GM12878 (cell line): Measurements from ENCODE around the gene PDZD11. TPM values are rescaled to one million over a fixed set of nuclear protein-coding genes. Genes with fewer than 3 reads are reported as not detected.

Experiments used
- ATAC-seq: fragments of 200-7000 bp; cut with Tn5 transposase; 3 replicates; pipeline ENCODE4 v1.9.1; 2020; ENCODE audit warnings: mild to moderate bottlenecking, moderate library complexity
- BruUV-seq: library from RNA; stranded (reverse); fragments of 400-500 nt; replicated peaks from 2 replicates; lab custom pipeline; 2021; lab: Mats Ljungman, UMichigan
- CTCF ChIA-PET: fragments of 300-600 bp; sonication (Branson Sonifier 250); formaldehyde crosslinking; extraction: SDS; loops from one replicate; lab custom pipeline; 2021; ENCODE audit warnings: inconsistent platforms; lab: Yijun Ruan, JAX
- POLR2A ChIA-PET: fragments of 350-600 bp; formaldehyde crosslinking; extraction: SDS; loops from one replicate; lab custom pipeline; 2021; ENCODE audit warnings: inconsistent platforms; lab: Charles Lee
- RAD21 ChIA-PET: fragments of 300-600 bp; sonication (Branson Sonifier 250); formaldehyde crosslinking; loops from one replicate; lab custom pipeline; 2023; ENCODE audit warnings: antibody characterized with exemption; ENCODE audit not compliant: unreplicated experiment; lab: Charles Lee
- SMC1A ChIA-PET: fragments of 300-600 bp; sonication (Branson Sonifier 250); formaldehyde crosslinking; loops from one replicate; lab custom pipeline; 2023; ENCODE audit not compliant: unreplicated experiment, uncharacterized antibody; lab: Charles Lee
- DNase-seq: peaks from one replicate; pipeline ENCODE4 v3.0.0-alpha.2; 2011; ENCODE audit warnings: low read depth, low spot score
- FAIRE-seq: peaks from 3 replicates; lab custom pipeline; 2011; peaks lifted over from hg19 to GRCh38; lab: Jason Lieb, UNC
- H2AFZ ChIP-seq: 2 replicates; pipeline ENCODE4 v1.6.0; 2011; ENCODE audit warnings: low read depth, low read length, control low read depth; ENCODE audit not compliant: control insufficient read depth
- H3K27ac ChIP-seq: 2 replicates; pipeline ENCODE4 v1.5.1; 2011; ENCODE audit warnings: control low read depth; ENCODE audit not compliant: control insufficient read depth, insufficient read depth
- H3K27me3 ChIP-seq, 2 experiments: replicated peaks in 1 of 2; 2 replicates each; pipeline versions ENCODE4 v1.6.0 to v1.6.1; 2011; ENCODE audit warnings: low read length in 1 of 2; ENCODE audit not compliant: control insufficient read depth in 2 of 2, insufficient read depth in 2 of 2
- H3K36me3 ChIP-seq, 2 experiments: 2 replicates each; pipeline ENCODE4 v1.5.1; 2011; ENCODE audit warnings: low read length in 1 of 2; ENCODE audit not compliant: control insufficient read depth in 2 of 2, insufficient read depth in 2 of 2
- H3K4me1 ChIP-seq: 2 replicates; pipeline ENCODE4 v1.6.1; 2011; ENCODE audit warnings: mild to moderate bottlenecking, low read length, moderate library complexity, mixed read lengths; ENCODE audit not compliant: control insufficient read depth, insufficient read depth
- H3K4me2 ChIP-seq: 2 replicates; pipeline ENCODE4 v1.6.0; 2011; ENCODE audit warnings: control low read depth; ENCODE audit not compliant: control insufficient read depth, insufficient read depth
- H3K4me3 ChIP-seq: fragments of 200-600 bp; sonication (generic); 2 replicates; pipeline ENCODE4 v1.5.1; 2016
- H3K79me2 ChIP-seq: 2 replicates; pipeline ENCODE4 v1.6.0; 2011; ENCODE audit warnings: low read length; ENCODE audit not compliant: control insufficient read depth, insufficient read depth
- H3K9ac ChIP-seq: 2 replicates; pipeline ENCODE4 v1.8.0; 2011; ENCODE audit warnings: low read length, control low read depth, mixed read lengths; ENCODE audit not compliant: control insufficient read depth, insufficient read depth
- H3K9me3 ChIP-seq: replicated peaks from 3 replicates; pipeline ENCODE4 v1.5.1; 2011; ENCODE audit warnings: mild to moderate bottlenecking, low read length; ENCODE audit not compliant: control insufficient read depth, insufficient read depth
- H4K20me1 ChIP-seq: 2 replicates; pipeline ENCODE4 v1.6.0; 2011; ENCODE audit not compliant: control insufficient read depth, insufficient read depth
- BMI1 ChIP-seq: fragments of 450-650 bp; IDR thresholded peaks from 2 replicates; pipeline ENCODE4 v1.6.1; 2016; ENCODE audit warnings: mild to moderate bottlenecking, moderate library complexity, borderline replicate concordance
- FOXM1 ChIP-seq: IDR thresholded peaks from 2 replicates; pipeline ENCODE4 v1.6.1; 2012; ENCODE audit warnings: low read depth, mild to moderate bottlenecking, inconsistent platforms, low read length, moderate library complexity
- JUND ChIP-seq: IDR thresholded peaks from 2 replicates; pipeline ENCODE4 v1.6.1; 2012; ENCODE audit warnings: low read depth, mild to moderate bottlenecking, low read length, improper control_type of control experiment, moderate library complexity
- NFYB ChIP-seq: IDR thresholded peaks from 2 replicates; pipeline ENCODE4 v1.6.1; 2011; ENCODE audit warnings: low read depth, mild to moderate bottlenecking, low read length, improper control_type of control experiment, moderate library complexity; ENCODE audit not compliant: insufficient read depth
- NKRF ChIP-seq: fragments of 450-650 bp; conservative IDR thresholded peaks from 2 replicates; pipeline ENCODE4 v1.6.1; 2017; ENCODE audit warnings: mild to moderate bottlenecking, moderate library complexity
- RBBP5 ChIP-seq: fragments of 200-600 bp; sonication (generic); conservative IDR thresholded peaks from 2 replicates; pipeline ENCODE4 v1.6.1; 2016
- RUNX3 ChIP-seq: IDR thresholded peaks from 2 replicates; pipeline ENCODE4 v1.6.1; 2012; ENCODE audit warnings: low read length, inconsistent platforms
- SIN3A ChIP-seq: IDR thresholded peaks from 2 replicates; pipeline ENCODE4 v1.6.1; 2012; ENCODE audit warnings: low read depth, low read length, improper control_type of control experiment
- SMC3 ChIP-seq: IDR thresholded peaks from 2 replicates; pipeline ENCODE4 v1.6.1; 2011; ENCODE audit warnings: low read length, improper control_type of control experiment, borderline replicate concordance
- SREBF1 ChIP-seq: IDR thresholded peaks from 2 replicates; pipeline ENCODE4 v1.6.1; 2012; ENCODE audit warnings: mild to moderate bottlenecking, low read length
- YBX1 ChIP-seq: fragments of 450-650 bp; IDR thresholded peaks from 2 replicates; pipeline ENCODE4 v1.6.1; 2016; ENCODE audit warnings: antibody characterized with exemption
- WGBS: methylation state at CpG from one replicate; pipeline ENCODE4 v1.1.6; 2016; ENCODE audit warnings: low lambda C conversion rate; ENCODE audit not compliant: insufficient replicate concordance, insufficient coverage; ENCODE audit errors: missing lambda C conversion rate; 5-methylcytosine and 5-hydroxymethylcytosine counted together
- in situ Hi-C: fragments of 300-500 bp; cut with MboI; formaldehyde crosslinking; loops from 9 replicates; pipeline ENCODE4 v1.14.3; 2018; ENCODE audit warnings: mixed read lengths
- intact Hi-C: fragments of 100-400 bp; cut with micrococcal nuclease; formaldehyde crosslinking; loops from one replicate; pipeline ENCODE4 v1.14.2; 2022; ENCODE audit not compliant: unreplicated experiment
- polyA plus RNA-seq, 11 experiments: library from polyadenylated mRNA; depleted of rRNA in 4 of 11; unstranded in 6 of 11; stranded (reverse) in 5 of 11; fragments of >200 nt; fragmentation: Nextera tagmentation in 4 of 11; fragmentation: Illumina TruSeq in 1 of 11; extraction: Ambion mirVana in 4 of 11; extraction: Trizol in 1 of 11; gene quantifications; 1 replicate in 1 of 11; 2 replicates in 10 of 11; pipeline versions ENCODE4 v1.2.1 to v1.2.3, GENCODE V29; 2011 to 2016; ENCODE audit warnings: inconsistent platforms in 2 of 11, missing spikeins in 2 of 11, low read depth in 1 of 11
- total RNA-seq, 4 experiments: library from RNA; depleted of rRNA in 3 of 4; stranded (reverse); fragments of >200 nt in 3 of 4; fragmentation: Illumina TruSeq in 1 of 4; extraction: Trizol in 1 of 4; gene quantifications; 2 replicates each; pipeline versions ENCODE4 v1.2.1 to v1.2.3, GENCODE V29; 2013 to 2021

PDZD11 gene
- total and polyA plus RNA-seq, 10 of the 15 experiments (the other 5 are each of a cell fraction or from before 2014, with no cell fraction given) = 28.4 to 123 (median 55.0) TPM

- Histone ChIP-seq H3K79me2 (no peaks in the 10 kb centered on the region), H2AFZ (no peak overlapping the region), H3K27ac (no peak overlapping the region), H3K4me2 (no peak overlapping the region), H3K4me1 (no peaks in the 10 kb centered on the region), H3K36me3 (peaks cover 0 to 2% of the 10 kb centered on the region in 2 experiments; a peak in 1 of 4 replicates), H3K4me3 (no peak overlapping the region), H3K9ac (no peak overlapping the region), H3K27me3 (no peaks in the 10 kb centered on the region), H4K20me1 (no peaks in the 10 kb centered on the region), H3K9me3 (no peaks in the 10 kb centered on the region)
- intact Hi-C loops (no loop called here), in situ Hi-C loops (no loop called here)
- BruUV-seq = no TSS peak
- TF ChIP-seq NFYB (no peak), RBBP5 (no peak), JUND (no peak), SMC3 (no peak), NKRF (no peak), RUNX3 (no peak), BMI1 (no peak), SREBF1 (no peak), FOXM1 (no peak), SIN3A (no peak), YBX1 (no peak)
- FAIRE-seq = no peak
- CTCF ChIA-PET = interaction anchor here (1.0 kb wide), 1 partner anchor 129 kb away, joined by 3 read pairs; no protein-coding TSS in a partner anchor
- 60% methylated on average over 3 of the region's 3 CpGs for WGBS
- RAD21 ChIA-PET = no interaction called here
- ATAC-seq = no peak
- no peak for DNase-seq
- SMC1A ChIA-PET = interaction anchor here (0.6 to 2.3 kb wide), 3 partner anchors 11 to 273 kb away, joined by 3 to 5 read pairs (median 4); no protein-coding TSS in a partner anchor
- POLR2A ChIA-PET = no interaction called here
Measured at GRCh38 chrX:70301716-70302115, 12.0 kb upstream of the PDZD11 start.
